HEK293T (cell line): Measurements from ENCODE around the gene HEXIM2.

ENCODE experiments used
- CTCF ChIA-PET: fragments of 350-600 bp; formaldehyde crosslinking; extraction: SDS; loops from one replicate; lab custom pipeline; 2021; ENCODE audit warnings: antibody characterized with exemption, inconsistent platforms; lab: Yijun Ruan, JAX
- POLR2A ChIA-PET: fragments of 350-600 bp; formaldehyde crosslinking; extraction: SDS; loops from one replicate; lab custom pipeline; 2020; ENCODE audit warnings: antibody characterized with exemption, inconsistent platforms; lab: Yijun Ruan, JAX
- DNase-seq: peaks from one replicate; pipeline ENCODE4 v3.0.0; 2012; ENCODE audit warnings: mixed read lengths; ENCODE audit errors: extremely low spot score
- ARNT ChIP-seq: fragments of 450-650 bp; IDR thresholded peaks from 2 replicates; pipeline ENCODE4 v1.6.1; 2017; ENCODE audit warnings: mild to moderate bottlenecking
- BHLHE40 ChIP-seq: fragments of 450-650 bp; IDR thresholded peaks from 2 replicates; pipeline ENCODE4 v1.6.1; 2016; ENCODE audit warnings: mild to moderate bottlenecking, moderate library complexity, borderline replicate concordance
- CTBP1 ChIP-seq: fragments of 450-650 bp; IDR thresholded peaks from 2 replicates; pipeline ENCODE4 v1.6.1; 2016; ENCODE audit warnings: borderline replicate concordance
- ELF4 ChIP-seq: fragments of 450-650 bp; IDR thresholded peaks from 2 replicates; pipeline ENCODE4 v1.6.1; 2017; ENCODE audit warnings: antibody characterized with exemption
- FOXA1 ChIP-seq: fragments of 450-650 bp; IDR thresholded peaks from 2 replicates; pipeline ENCODE4 v1.6.1; 2016; ENCODE audit warnings: mild to moderate bottlenecking
- FOXK2 ChIP-seq: fragments of 450-650 bp; IDR thresholded peaks from 2 replicates; pipeline ENCODE4 v1.6.1; 2016; ENCODE audit warnings: mild to moderate bottlenecking
- FOXM1 ChIP-seq: fragments of 450-650 bp; IDR thresholded peaks from 2 replicates; pipeline ENCODE4 v1.6.1; 2017; ENCODE audit warnings: mild to moderate bottlenecking, borderline replicate concordance
- HDGF ChIP-seq: fragments of 450-650 bp; IDR thresholded peaks from 2 replicates; pipeline ENCODE4 v1.6.1; 2017; ENCODE audit warnings: antibody characterized with exemption, borderline replicate concordance
- L3MBTL2 ChIP-seq: fragments of 450-650 bp; conservative IDR thresholded peaks from 2 replicates; pipeline ENCODE4 v1.6.1; 2016; ENCODE audit warnings: mild to moderate bottlenecking
- LEF1 ChIP-seq: fragments of 450-650 bp; IDR thresholded peaks from 2 replicates; pipeline ENCODE4 v1.6.1; 2017; ENCODE audit warnings: mild to moderate bottlenecking, borderline replicate concordance
- NFRKB ChIP-seq: fragments of 450-650 bp; IDR thresholded peaks from 2 replicates; pipeline ENCODE4 v1.6.1; 2016; ENCODE audit warnings: mild to moderate bottlenecking, moderate library complexity
- SP1 ChIP-seq: fragments of 450-650 bp; IDR thresholded peaks from 2 replicates; pipeline ENCODE4 v1.6.1; 2017
- SUZ12 ChIP-seq: fragments of 450-650 bp; IDR thresholded peaks from 2 replicates; pipeline ENCODE4 v1.6.1; 2016; ENCODE audit warnings: mild to moderate bottlenecking
- TARDBP ChIP-seq: fragments of 450-650 bp; IDR thresholded peaks from 2 replicates; pipeline ENCODE4 v1.6.1; 2016
- ZNF384 ChIP-seq: fragments of 450-650 bp; IDR thresholded peaks from 2 replicates; pipeline ENCODE4 v1.6.1; 2016
- TF ChIP-seq, protein P1 (sequence below): fragments of 450-650 bp; IDR thresholded peaks from 2 replicates; pipeline ENCODE4 v1.6.1; 2016

The HEXIM2 gene

DNA sequence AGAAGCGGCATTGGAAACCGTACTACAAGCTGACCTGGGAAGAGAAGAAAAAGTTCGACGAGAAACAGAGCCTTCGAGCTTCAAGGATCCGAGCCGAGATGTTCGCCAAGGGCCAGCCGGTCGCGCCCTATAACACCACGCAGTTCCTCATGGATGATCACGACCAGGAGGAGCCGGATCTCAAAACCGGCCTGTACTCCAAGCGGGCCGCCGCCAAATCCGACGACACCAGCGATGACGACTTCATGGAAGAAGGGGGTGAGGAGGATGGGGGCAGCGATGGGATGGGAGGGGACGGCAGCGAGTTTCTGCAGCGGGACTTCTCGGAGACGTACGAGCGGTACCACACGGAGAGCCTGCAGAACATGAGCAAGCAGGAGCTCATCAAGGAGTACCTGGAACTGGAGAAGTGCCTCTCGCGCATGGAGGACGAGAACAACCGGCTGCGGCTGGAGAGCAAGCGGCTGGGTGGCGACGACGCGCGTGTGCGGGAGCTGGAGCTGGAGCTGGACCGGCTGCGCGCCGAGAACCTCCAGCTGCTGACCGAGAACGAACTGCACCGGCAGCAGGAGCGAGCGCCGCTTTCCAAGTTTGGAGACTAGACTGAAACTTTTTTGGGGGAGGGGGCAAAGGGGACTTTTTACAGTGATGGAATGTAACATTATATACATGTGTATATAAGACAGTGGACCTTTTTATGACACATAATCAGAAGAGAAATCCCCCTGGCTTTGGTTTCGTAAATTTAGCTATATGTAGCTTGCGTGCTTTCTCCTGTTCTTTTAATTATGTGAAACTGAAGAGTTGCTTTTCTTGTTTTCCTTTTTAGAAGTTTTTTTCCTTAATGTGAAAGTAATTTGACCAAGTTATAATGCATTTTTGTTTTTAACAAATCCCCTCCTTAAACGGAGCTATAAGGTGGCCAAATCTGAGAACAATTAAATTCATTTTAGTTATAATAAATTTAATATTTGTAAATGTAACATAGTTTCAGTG lies 11.7 kb upstream of the HEXIM2 start:
- TF ChIP-seq BHLHE40 (no peak), L3MBTL2 (peak; percentile 47)
- ChIA-PET POLR2A (interaction anchor here (0.8 to 8.6 kb wide), 24 partner anchors 8 to 167 kb away, joined by 3 to 345 read pairs (median 7); partner anchors contain the start of genes ACBD4, HEXIM2, MAP3K14 and NMT1), CTCF (interaction anchor here (0.6 to 6.1 kb wide), 13 partner anchors 9 to 82 kb away, joined by 3 to 106 read pairs (median 6); partner anchors contain the start of genes ACBD4 and HEXIM2)
- no peak for DNase-seq

DNA sequence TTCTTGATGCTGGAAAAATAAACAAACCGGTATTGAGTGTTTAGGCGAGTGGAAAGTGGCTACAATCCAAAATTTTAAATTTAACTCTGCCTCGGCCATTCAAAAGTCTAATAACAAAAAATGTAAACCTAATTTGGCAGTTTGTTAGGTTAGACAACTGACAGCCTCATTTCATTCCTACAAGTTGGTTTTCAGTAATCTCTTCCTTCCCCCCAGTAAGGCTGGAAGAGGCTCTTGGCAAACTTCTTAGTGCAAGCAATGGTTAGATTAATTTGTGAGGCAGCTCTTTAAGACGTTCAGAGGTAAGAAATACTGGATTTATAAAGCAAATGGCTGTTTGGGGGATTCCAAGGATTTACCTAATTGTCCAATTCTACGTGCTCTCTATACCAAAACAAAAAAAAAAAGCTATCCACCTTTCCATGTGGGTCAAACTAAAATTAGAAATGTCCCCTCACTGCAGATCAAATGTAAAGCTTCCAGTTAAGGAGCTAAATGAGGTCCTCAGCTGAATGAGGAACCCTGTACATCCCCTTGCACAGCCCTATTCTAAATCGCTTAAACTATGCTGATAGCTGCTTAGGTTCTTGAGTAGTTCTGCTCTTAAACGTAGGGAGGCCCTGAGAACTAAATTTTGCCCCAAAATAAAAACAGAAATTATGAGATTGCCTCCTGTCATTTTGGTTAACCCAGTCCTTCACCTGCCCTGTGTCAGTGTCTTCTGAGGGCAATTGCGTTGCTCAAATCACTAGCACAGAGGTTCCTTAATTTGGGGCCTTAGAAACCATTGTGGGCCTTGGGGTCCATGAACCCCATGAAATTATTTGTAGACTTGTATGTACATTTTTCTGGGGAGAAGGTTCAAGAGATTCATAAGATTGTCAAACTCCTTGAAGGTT lies 10.5 kb upstream of the HEXIM2 start:
- POLR2A ChIA-PET: interaction anchor here (0.6 to 8.6 kb wide), 13 partner anchors 9 to 133 kb away, joined by 3 to 345 read pairs (median 5); partner anchors contain the start of genes ACBD4, HEXIM2 and NMT1
- CTCF ChIA-PET: interaction anchor here (0.6 to 6.1 kb wide), 10 partner anchors 9 to 281 kb away, joined by 3 to 106 read pairs (median 8); partner anchors contain the start of genes ACBD4 and HEXIM2
- TF ChIP-seq BHLHE40 (no peak), FOXM1 (no peak), ZNF384 (no peak), FOXA1 (no peak), ELF4 (no peak), FOXK2 (no peak), L3MBTL2 (no peak), TARDBP (no peak), ARNT (no peak), HDGF (no peak), SP1 (no peak), CTBP1 (no peak), SUZ12 (no peak)
- TF ChIP-seq, protein P1, sequence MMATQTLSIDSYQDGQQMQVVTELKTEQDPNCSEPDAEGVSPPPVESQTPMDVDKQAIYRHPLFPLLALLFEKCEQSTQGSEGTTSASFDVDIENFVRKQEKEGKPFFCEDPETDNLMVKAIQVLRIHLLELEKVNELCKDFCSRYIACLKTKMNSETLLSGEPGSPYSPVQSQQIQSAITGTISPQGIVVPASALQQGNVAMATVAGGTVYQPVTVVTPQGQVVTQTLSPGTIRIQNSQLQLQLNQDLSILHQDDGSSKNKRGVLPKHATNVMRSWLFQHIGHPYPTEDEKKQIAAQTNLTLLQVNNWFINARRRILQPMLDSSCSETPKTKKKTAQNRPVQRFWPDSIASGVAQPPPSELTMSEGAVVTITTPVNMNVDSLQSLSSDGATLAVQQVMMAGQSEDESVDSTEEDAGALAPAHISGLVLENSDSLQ: no peak
- DNase-seq: no peak

DNA sequence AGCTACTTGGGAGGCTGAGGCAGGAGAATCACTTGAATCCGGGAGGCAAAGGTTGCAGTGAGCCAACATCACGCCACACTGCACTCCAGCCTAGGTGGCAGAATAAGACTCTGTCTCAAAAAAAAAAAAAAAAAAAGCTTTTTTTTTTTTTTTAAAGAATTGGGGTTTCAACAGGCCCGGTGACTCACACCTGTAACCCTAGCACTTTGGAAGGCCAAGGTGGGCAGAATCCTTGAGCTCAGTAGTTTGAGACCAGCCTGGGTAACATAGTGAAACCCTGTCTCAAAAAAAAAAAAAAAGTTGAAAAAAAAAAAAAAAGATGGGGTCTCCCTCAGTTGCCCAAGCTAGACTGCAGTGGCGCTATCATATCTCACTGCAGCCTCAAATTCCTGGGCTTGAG lies 6.6 kb upstream of the HEXIM2 start:
- POLR2A ChIA-PET: interaction anchor here (1.3 to 2.1 kb wide), 3 partner anchors 8 to 43 kb away, joined by 3 to 10 read pairs (median 8); partner anchors contain the start of gene ACBD4
- TF ChIP-seq ARNT: no peak
- TF ChIP-seq TARDBP: no peak
- no peak for TF ChIP-seq FOXK2
- TF ChIP-seq BHLHE40: no peak
- TF ChIP-seq ZNF384: no peak
- TF ChIP-seq FOXA1: no peak
- CTCF ChIA-PET: interaction anchor here (0.6 to 2.0 kb wide), 4 partner anchors 17 to 55 kb away, joined by 3 to 14 read pairs (median 4); partner anchors contain the start of gene ACBD4
- no peak for DNase-seq

DNA sequence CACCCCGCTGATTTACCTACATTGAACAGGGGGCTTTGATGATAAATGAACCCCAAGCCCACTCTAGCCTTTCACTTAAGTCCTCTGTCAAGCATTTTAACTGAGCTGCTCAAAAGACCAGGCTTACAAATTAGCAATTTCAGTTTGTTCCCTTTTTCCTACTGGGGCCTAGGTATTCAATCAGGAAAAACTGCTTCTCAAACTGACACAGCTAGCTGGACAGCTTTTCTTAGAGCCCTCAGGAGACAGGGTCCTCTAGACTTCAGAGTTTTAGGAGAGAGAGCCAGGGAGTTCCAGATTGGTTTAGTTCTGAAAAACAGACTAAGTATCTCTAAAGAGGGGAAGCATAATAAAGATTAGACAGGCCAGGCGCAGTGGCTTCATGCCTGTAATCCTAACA lies 6.2 kb upstream of the HEXIM2 start:
- DNase-seq: no peak
- POLR2A ChIA-PET: interaction anchor here (1.3 to 2.1 kb wide), 3 partner anchors 8 to 42 kb away, joined by 3 to 10 read pairs (median 8); partner anchors contain the start of gene ACBD4
- no peak for TF ChIP-seq CTBP1
- no peak for TF ChIP-seq L3MBTL2
- CTCF ChIA-PET: interaction anchor here (0.6 to 2.0 kb wide), 4 partner anchors 17 to 55 kb away, joined by 3 to 14 read pairs (median 4); partner anchors contain the start of gene ACBD4

DNA sequence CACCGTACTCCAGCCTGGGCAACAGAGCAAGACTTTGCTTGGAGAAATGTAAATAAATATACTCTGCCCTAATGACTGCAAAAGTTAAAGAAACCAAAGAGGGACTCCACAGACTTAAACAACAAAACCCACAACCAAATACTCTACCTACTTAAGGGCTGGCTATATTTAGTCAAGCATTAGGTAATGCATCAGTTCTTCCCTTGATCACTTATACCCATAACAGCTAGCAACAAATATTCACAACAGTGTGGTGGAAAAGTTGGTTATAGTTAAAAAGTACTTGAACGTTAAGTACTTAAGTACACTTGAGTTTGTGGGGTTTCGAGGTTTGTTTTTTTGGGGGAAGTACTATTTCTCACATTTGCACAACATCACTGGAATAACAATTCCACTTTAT lies 5.4 kb upstream of the HEXIM2 start:
- TF ChIP-seq FOXK2: no peak
- TF ChIP-seq ELF4: no peak
- TF ChIP-seq TARDBP: no peak
- TF ChIP-seq FOXM1: no peak
- no peak for TF ChIP-seq SP1
- no peak for TF ChIP-seq CTBP1
- no peak for TF ChIP-seq LEF1
- TF ChIP-seq ARNT: no peak
- no peak for TF ChIP-seq HDGF
- TF ChIP-seq, protein P1: no peak
- TF ChIP-seq SUZ12: no peak
- no peak for TF ChIP-seq BHLHE40
- no peak for TF ChIP-seq ZNF384
- TF ChIP-seq NFRKB: no peak
- TF ChIP-seq L3MBTL2: no peak
- no peak for TF ChIP-seq FOXA1
- POLR2A ChIA-PET: interaction anchor here (1.3 to 2.1 kb wide), 2 partner anchors 9 to 41 kb away, joined by 3 to 10 read pairs; no protein-coding TSS in a partner anchor
- DNase-seq: no peak
- CTCF ChIA-PET: interaction anchor here (1.7 to 2.0 kb wide), 2 partner anchors 21 to 42 kb away, joined by 6 to 14 read pairs; partner anchors contain the start of gene ACBD4
